HG03520 (cell line): ENCODE results near the gene TCEAL8.

Source experiments
- ATAC-seq: cut with Tn5 transposase; IDR thresholded peaks from one replicate; pipeline ENCODE4 v1.9.1; 2021; ENCODE audit warnings: mild to moderate bottlenecking, moderate library complexity; ENCODE audit not compliant: unreplicated experiment

Gene TCEAL8

GRCh38 chrX:103215425-103215991 lies 39.4 kb downstream of the TCEAL8 start:
- ATAC-seq: no peak

- ATAC-seq: peak; percentile 88
Measured at GRCh38 chrX:103214870-103215424, 40.0 kb downstream of the TCEAL8 start, which contains the start of gene BEX4. TSS of gene BEX4 (plus strand) at chrX:103215108. CDS start at chrX:103216154, 1,046 bp downstream.

- ATAC-seq: no peak
Measured at GRCh38 chrX:103212749-103213457, 42.1 kb downstream of the TCEAL8 start.

GRCh38 chrX:103211012-103211715 lies 43.8 kb downstream of the TCEAL8 start:
- no peak for ATAC-seq

GRCh38 chrX:103210056-103210455 lies 44.9 kb downstream of the TCEAL8 start:
- no peak for ATAC-seq
